ENCODE data around the gene USP47. TPM values are rescaled to one million over a fixed set of nuclear protein-coding genes. Genes with fewer than 3 reads are reported as not detected.

Gene USP47
- total and polyA plus RNA-seq, 2 of the 8 experiments (the other 6 are each of a cell fraction or from before 2014, with no cell fraction given): 4.2 to 21.3 TPM

DNA sequence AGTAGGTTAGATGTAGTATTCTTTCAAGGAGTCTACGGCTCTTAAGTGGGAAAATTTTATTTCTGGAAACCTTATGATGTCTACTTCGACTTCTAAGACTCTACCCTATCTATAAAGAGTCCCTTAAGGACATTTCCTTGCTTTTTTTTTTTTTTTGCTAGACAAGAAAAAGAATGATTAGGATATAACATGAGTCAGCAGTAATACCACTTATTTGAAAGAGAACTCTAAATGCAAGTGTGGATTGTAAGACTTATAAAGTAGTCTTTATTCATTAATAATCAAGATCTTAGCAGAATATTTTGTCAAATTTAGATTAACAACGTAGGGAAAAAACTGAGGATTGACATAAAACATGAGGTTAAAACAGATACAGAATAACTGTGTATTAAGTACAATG, 95.7 kb downstream of the USP47 start:
- Histone ChIP-seq H3K36me3 (ENCODE audit: control insufficient read depth in 2 of 4, insufficient read depth in 4 of 4, low read length in 3 of 4) (peaks cover 0 to 33% (median under 1%) of the 10 kb centered on the region in 4 experiments; a peak in 5 of 8 replicates), H3K4ac (replicated peaks; ENCODE audit: insufficient read length, low read depth, low read length) (no peak overlapping the region)
- no peak for FAIRE-seq

More for the DNA sequence above, 95.7 kb downstream of the USP47 start:
- Histone ChIP-seq H2BK15ac (ENCODE audit: low read length) (no peak overlapping the region), H4K20me1 (replicated peaks in 1 of 2; ENCODE audit: control insufficient read depth in 1 of 2, insufficient read depth in 2 of 2, low read length in 2 of 2) (no peaks in the 10 kb centered on the region), H3K4me1 (replicated peaks in 1 of 4; ENCODE audit: control insufficient read depth in 3 of 4, insufficient read depth in 4 of 4, low read length in 3 of 4) (no peaks in the 10 kb centered on the region), H3K9me3 (ENCODE audit: insufficient read depth in 2 of 2, low read depth in 1 of 2, low read length in 1 of 2) (no peaks in the 10 kb centered on the region), H3K14ac (ENCODE audit: insufficient read length) (no peak overlapping the region), H3K4me3 (ENCODE audit: extremely low read depth in 1 of 4, insufficient read depth in 2 of 4, low read depth in 3 of 4, low read length in 4 of 4) (no peak overlapping the region), H3K23me2 (ENCODE audit: low read depth, low read length) (no peaks in the 10 kb centered on the region), H2AFZ (ENCODE audit: low read length) (no peak overlapping the region), H3K27ac (ENCODE audit: low read depth, low read length) (no peak overlapping the region), H3K23ac (ENCODE audit: insufficient read length) (no peak overlapping the region), H4K8ac (ENCODE audit: extremely low read depth, insufficient read depth, low read length) (no peak overlapping the region), H2AK5ac (ENCODE audit: low read depth, low read length) (no peak overlapping the region), H2BK120ac (replicated peaks; ENCODE audit: low read depth, low read length) (no peak overlapping the region), H3K4me2 (ENCODE audit: insufficient read depth in 1 of 2, low read depth in 2 of 2, low read length in 2 of 2) (no peak overlapping the region), H3K79me1 (ENCODE audit: low read depth, low read length) (no peaks in the 10 kb centered on the region), H3K18ac (ENCODE audit: extremely low read depth, low read length) (no peak overlapping the region), H4K91ac (replicated peaks; ENCODE audit: insufficient read length, low read length) (no peak overlapping the region), H3K56ac (replicated peaks; ENCODE audit: insufficient read length, low read depth, low read length) (no peak overlapping the region), H3K9ac (replicated peaks in 1 of 4; ENCODE audit: extremely low read depth in 1 of 4, low read depth in 3 of 4, low read length in 3 of 4) (no peak overlapping the region), H2BK20ac (ENCODE audit: low read length) (no peak overlapping the region), H2BK5ac (ENCODE audit: low read depth, low read length) (no peak overlapping the region), H3K27me3 (replicated peaks in 1 of 4; ENCODE audit: control insufficient read depth in 3 of 4, extremely low read depth in 1 of 4, insufficient read depth in 3 of 4, low read length in 3 of 4) (no peaks in the 10 kb centered on the region), H3K79me2 (ENCODE audit: control insufficient read depth in 1 of 2, insufficient read depth in 2 of 2, low read length in 2 of 2) (no peaks in the 10 kb centered on the region), H2BK12ac (ENCODE audit: low read depth, low read length) (no peak overlapping the region), H4K5ac (ENCODE audit: insufficient read length, low read depth, low read length) (no peak overlapping the region)
- no peak for DNase-seq (ENCODE audit: low read depth in 1 of 2, low spot score in 2 of 2)
- ChIA-PET POLR2A (ENCODE audit: partially characterized antibody) (no interaction called here), CTCF (ENCODE audit: partially characterized antibody) (no interaction called here)
- 96% methylated on average over 3 of the region's 3 CpGs; no CpG with 5 or more reads in 1 of the 2 experiments for WGBS, 2 experiments (ENCODE audit: extremely low coverage in 1 of 2, insufficient coverage in 1 of 2, insufficient read length in 1 of 2, insufficient replicate concordance in 2 of 2, low coverage in 1 of 2, low lambda C conversion rate in 2 of 2, missing lambda C conversion rate in 1 of 2)
- no peak; the same call in 1 of the 2 replicates for TF ChIP-seq MAFK (IDR thresholded peaks at IDR 0.05; ENCODE audit: low read depth, low read length)
- TF ChIP-seq CBX5 (IDR thresholded peaks at IDR 0.05; ENCODE audit: low read depth, low read length): no peak
- no peak for TF ChIP-seq POLR2AphosphoS5 (IDR thresholded peaks at IDR 0.05; ENCODE audit: low read depth, low read length)
- no peak for TF ChIP-seq SIN3A (conservative IDR thresholded peaks at IDR 0.05 in 1 of 2, IDR thresholded peaks at IDR 0.05 in 1 of 2; ENCODE audit: low read depth in 1 of 2, low read length in 2 of 2)
- TF ChIP-seq SRF (IDR thresholded peaks at IDR 0.05; ENCODE audit: low read depth, low read length): no peak
